Measurements from ENCODE around the gene HAUS7.

The HAUS7 gene

DNA sequence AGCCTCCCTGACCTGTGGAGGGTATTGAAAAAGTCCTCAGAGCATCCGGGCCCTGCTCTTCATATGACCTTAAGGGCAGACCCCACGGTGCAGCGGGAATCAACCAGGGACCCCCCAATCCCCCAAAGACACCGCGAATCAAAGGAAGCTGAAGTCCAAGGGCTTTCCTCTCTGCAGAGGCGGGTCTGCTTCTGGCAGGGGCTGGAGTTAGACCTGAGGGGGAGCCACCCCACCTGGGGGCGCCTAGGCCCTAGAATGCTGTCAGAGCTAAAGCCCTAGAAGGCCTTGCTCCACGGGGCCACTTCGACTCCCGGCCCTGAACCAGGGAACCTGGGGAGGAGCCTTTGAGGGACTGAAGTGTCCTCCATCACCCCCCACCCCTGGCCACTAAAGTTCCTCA lies 2.8 kb upstream of the HAUS7 start (continued):
- no peak for TF ChIP-seq ZNF223 (tag by site-specific recombination; IDR thresholded peaks at IDR 0.05)
- TF ChIP-seq, protein P1, sequence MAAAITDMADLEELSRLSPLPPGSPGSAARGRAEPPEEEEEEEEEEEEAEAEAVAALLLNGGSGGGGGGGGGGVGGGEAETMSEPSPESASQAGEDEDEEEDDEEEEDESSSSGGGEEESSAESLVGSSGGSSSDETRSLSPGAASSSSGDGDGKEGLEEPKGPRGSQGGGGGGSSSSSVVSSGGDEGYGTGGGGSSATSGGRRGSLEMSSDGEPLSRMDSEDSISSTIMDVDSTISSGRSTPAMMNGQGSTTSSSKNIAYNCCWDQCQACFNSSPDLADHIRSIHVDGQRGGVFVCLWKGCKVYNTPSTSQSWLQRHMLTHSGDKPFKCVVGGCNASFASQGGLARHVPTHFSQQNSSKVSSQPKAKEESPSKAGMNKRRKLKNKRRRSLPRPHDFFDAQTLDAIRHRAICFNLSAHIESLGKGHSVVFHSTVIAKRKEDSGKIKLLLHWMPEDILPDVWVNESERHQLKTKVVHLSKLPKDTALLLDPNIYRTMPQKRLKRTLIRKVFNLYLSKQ (tag by site-specific recombination; IDR thresholded peaks at IDR 0.05; ENCODE audit: borderline replicate concordance): no peak
- TF ChIP-seq BCL11A (tag by site-specific recombination; IDR thresholded peaks at IDR 0.05; ENCODE audit: low read depth): no peak
- no peak for TF ChIP-seq SCRT1 (tag by site-specific recombination; IDR thresholded peaks at IDR 0.05; ENCODE audit: borderline replicate concordance)
- TF ChIP-seq ZNF548 (tag by site-specific recombination; IDR thresholded peaks at IDR 0.05): no peak
- TF ChIP-seq REST (tag by site-specific recombination; IDR thresholded peaks at IDR 0.05): no peak
- TF ChIP-seq ZNF624 (tag by site-specific recombination; IDR thresholded peaks at IDR 0.05): no peak
- no peak for TF ChIP-seq ZBTB10 (tag by site-specific recombination; IDR thresholded peaks at IDR 0.05)

- no peak overlapping the region for H3K27ac ChIP-seq (ENCODE audit: extremely low read depth, low read depth, low read length)
- POLR2A ChIA-PET: interaction anchor here (1.8 kb wide), 1 partner anchor 35 kb away, joined by 5 read pairs; no protein-coding TSS in a partner anchor
- no peaks in the 10 kb centered on the region for H3K9me3 ChIP-seq (ENCODE audit: control insufficient read depth, insufficient read depth, low read depth, low read length)
- peaks cover 0 to 18% of the 10 kb centered on the region in 2 experiments; a peak in 1 of 3 replicates for H3K36me3 ChIP-seq (ENCODE audit: control insufficient read depth in 2 of 2, insufficient read depth in 1 of 2, low read length in 2 of 2)
- TF ChIP-seq ZNF514 (tag by site-specific recombination; IDR thresholded peaks at IDR 0.05): no peak
- 0 out of 2 replicates have a peak, but pooled peaks have one; percentile 13 for TF ChIP-seq HIC1 (tag by site-specific recombination; IDR thresholded peaks at IDR 0.05)
- TF ChIP-seq, protein P2, sequence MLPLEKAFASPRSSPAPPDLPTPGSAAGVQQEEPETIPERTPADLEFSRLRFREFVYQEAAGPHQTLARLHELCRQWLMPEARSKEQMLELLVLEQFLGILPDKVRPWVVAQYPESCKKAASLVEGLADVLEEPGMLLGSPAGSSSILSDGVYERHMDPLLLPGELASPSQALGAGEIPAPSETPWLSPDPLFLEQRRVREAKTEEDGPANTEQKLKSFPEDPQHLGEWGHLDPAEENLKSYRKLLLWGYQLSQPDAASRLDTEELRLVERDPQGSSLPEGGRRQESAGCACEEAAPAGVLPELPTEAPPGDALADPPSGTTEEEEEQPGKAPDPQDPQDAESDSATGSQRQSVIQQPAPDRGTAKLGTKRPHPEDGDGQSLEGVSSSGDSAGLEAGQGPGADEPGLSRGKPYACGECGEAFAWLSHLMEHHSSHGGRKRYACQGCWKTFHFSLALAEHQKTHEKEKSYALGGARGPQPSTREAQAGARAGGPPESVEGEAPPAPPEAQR (tag by site-specific recombination; IDR thresholded peaks at IDR 0.05): no peak
- TF ChIP-seq ZNF548 (tag by site-specific recombination; IDR thresholded peaks at IDR 0.05): no peak
- 0 out of 2 replicates have a peak, but pooled peaks have one; percentile 32 for TF ChIP-seq ZNF335 (tag by site-specific recombination; conservative IDR thresholded peaks at IDR 0.05)
- no peak for TF ChIP-seq ZNF768 (tag by site-specific recombination; IDR thresholded peaks at IDR 0.05)
- TF ChIP-seq ZNF544 (tag by site-specific recombination; IDR thresholded peaks at IDR 0.05): no peak
- no peak for TF ChIP-seq IKZF3 (tag by site-specific recombination; IDR thresholded peaks at IDR 0.05)
- no peaks in the 10 kb centered on the region for H3K4me1 ChIP-seq (ENCODE audit: control insufficient read depth, insufficient read depth, low read length)
- CTCF ChIA-PET: interaction anchor here (0.6 to 8.6 kb wide), 13 partner anchors 9 to 513 kb away, joined by 3 to 89 read pairs (median 6); partner anchors contain the start of gene BGN
- no peak overlapping the region for H3K4me3 ChIP-seq (ENCODE audit: low read depth, low read length)
Measured at GRCh38 chrX:153471663-153472280, 1.4 kb upstream of the HAUS7 start.

All from HEK293 (cell line).